ENCODE data around the gene CAPN5.

The CAPN5 gene

GRCh38 chr11:77138106-77138649 lies 71.4 kb downstream of the CAPN5 start:
- DNase-seq: no peak

GRCh38 chr11:77139201-77139600 lies 72.4 kb downstream of the CAPN5 start:
- no peak for DNase-seq

- DNase-seq: no peak
Observed at GRCh38 chr11:77140231-77140851, 73.6 kb downstream of the CAPN5 start.

GRCh38 chr11:77141034-77141433 lies 74.3 kb downstream of the CAPN5 start:
- peak; percentile 84 for DNase-seq

GRCh38 chr11:77141475-77141874 lies 74.7 kb downstream of the CAPN5 start:
- no peak for DNase-seq

GRCh38 chr11:77142091-77142975 lies 75.6 kb downstream of the CAPN5 start:
- DNase-seq: no peak

GRCh38 chr11:77143405-77144020 lies 76.7 kb downstream of the CAPN5 start:
- no peak for DNase-seq

- no peak for DNase-seq
Observed at GRCh38 chr11:77144196-77144856, 77.6 kb downstream of the CAPN5 start.

- no peak for DNase-seq
Observed at GRCh38 chr11:77144857-77145428, 78.2 kb downstream of the CAPN5 start.

GRCh38 chr11:77146261-77147035 lies 79.7 kb downstream of the CAPN5 start:
- no peak for DNase-seq

- no peak for DNase-seq
Observed at GRCh38 chr11:77147036-77147315, 80.2 kb downstream of the CAPN5 start.

- peak; percentile 89 for DNase-seq
Observed at GRCh38 chr11:77147668-77148321, 81.0 kb downstream of the CAPN5 start.

GRCh38 chr11:77148963-77149715 lies 82.4 kb downstream of the CAPN5 start:
- no peak for DNase-seq

- DNase-seq: no peak
Observed at GRCh38 chr11:77149716-77150392, 83.1 kb downstream of the CAPN5 start.

GRCh38 chr11:77150836-77151235 lies 84.1 kb downstream of the CAPN5 start:
- DNase-seq: no peak

GRCh38 chr11:77151804-77152509 lies 85.2 kb downstream of the CAPN5 start:
- DNase-seq: no peak

GRCh38 chr11:77152846-77153245 lies 86.1 kb downstream of the CAPN5 start:
- no peak for DNase-seq

- DNase-seq: no peak
Observed at GRCh38 chr11:77153276-77154185, 86.8 kb downstream of the CAPN5 start.

Data from NCI-H345 (cell line).